ENCODE measurements around the gene ZBTB24. TPM values are rescaled to one million over a fixed set of nuclear protein-coding genes. Genes with fewer than 3 reads are reported as not detected.

The ZBTB24 gene
- total and polyA plus RNA-seq, 2 donors (not counting 3 experiments of a cell fraction or from before 2014, with no cell fraction given) = 1.9 to 6.2 TPM

DNA sequence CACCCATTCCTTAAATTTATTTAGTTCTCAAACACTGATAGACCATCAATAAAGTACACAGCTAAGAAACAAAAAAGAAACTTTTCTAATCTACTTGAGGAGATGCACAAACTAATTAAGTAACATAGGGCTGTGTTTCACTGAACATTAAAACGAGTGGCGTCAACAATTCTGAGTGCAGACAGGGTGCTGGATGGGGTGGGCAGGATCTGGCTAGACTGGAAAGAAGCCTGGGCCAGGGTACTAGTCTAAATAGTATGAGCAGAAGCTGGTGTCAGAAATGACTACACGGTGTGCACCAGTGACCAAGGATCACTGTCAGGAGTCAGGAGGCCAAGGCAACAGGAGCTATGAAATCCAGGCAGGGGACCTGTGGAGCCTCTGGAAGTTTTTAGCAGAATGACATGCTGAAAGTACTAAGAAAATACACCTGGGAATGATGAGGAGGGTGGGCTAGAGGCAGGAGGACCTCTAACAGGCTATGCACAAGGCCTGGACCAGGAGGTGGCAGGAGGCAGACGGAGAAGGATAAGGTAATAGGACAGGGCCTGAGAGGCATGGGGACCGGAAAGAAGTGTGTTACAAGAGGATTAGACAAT is 13.3 kb downstream of the ZBTB24 start:
- ChIA-PET POLR2A (no interaction called here), CTCF (interaction anchor here (0.9 to 1.0 kb wide), 2 partner anchors 12 to 29 kb away, joined by 3 read pairs; partner anchors contain the start of genes PPIL6 and SMPD2)
- H3K4me1 ChIP-seq (ENCODE audit: control insufficient read depth, extremely low read depth, insufficient read depth, low read length) = no peaks in the 10 kb centered on the region
- no peaks in the 10 kb centered on the region for H3K9me1 ChIP-seq (replicated peaks; ENCODE audit: control insufficient read depth, extremely low read depth, insufficient read depth, low read length)
- no peak overlapping the region for H3K4me2 ChIP-seq (ENCODE audit: insufficient read depth, low read length)
- TF ChIP-seq MYC (IDR thresholded peaks at IDR 0.05; ENCODE audit: low read depth, low read length) (no peak), JUN (IDR thresholded peaks at IDR 0.05; ENCODE audit: borderline replicate concordance, insufficient read depth, insufficient read length, low read depth) (no peak), GATA2 (IDR thresholded peaks at IDR 0.05; ENCODE audit: insufficient read depth, insufficient read length, low read depth, low read length) (no peak), POLR2A (IDR thresholded peaks at IDR 0.05; ENCODE audit: low read depth, low read length) (no peak), EZH2 (IDR thresholded peaks at IDR 0.05; ENCODE audit: borderline replicate concordance, low read depth, low read length, severe bottlenecking) (no peak), CTCF (IDR thresholded peaks at IDR 0.05; ENCODE audit: extremely low read depth in 1 of 2, insufficient read depth in 1 of 2, low read depth in 1 of 2, low read length in 2 of 2) (no peak), POLR2AphosphoS5 (IDR thresholded peaks at IDR 0.05; ENCODE audit: insufficient read depth, low read depth, low read length) (no peak), MAX (IDR thresholded peaks at IDR 0.05; ENCODE audit: insufficient read depth, insufficient read length) (no peak), FOS (IDR thresholded peaks at IDR 0.05; ENCODE audit: borderline replicate concordance, insufficient read depth, low read length) (no peak)
- H3K27ac ChIP-seq (ENCODE audit: insufficient read depth, low read depth, low read length) = no peak overlapping the region
- dilution Hi-C loops (cut with MboI; ENCODE audit: extremely low pct_ligation_motif_present, low sequenced_read_pairs) = no loop called here
- no TSS peak for BruUV-seq (replicated peaks)
- no peaks in the 10 kb centered on the region for H3K79me2 ChIP-seq (ENCODE audit: control insufficient read depth, insufficient read depth, low read length)
- H3K4me3 ChIP-seq (replicated peaks in 1 of 3; ENCODE audit: insufficient read depth in 1 of 3, low read depth in 1 of 3, low read length in 3 of 3) = no peak overlapping the region
- no peak overlapping the region for H2AFZ ChIP-seq (ENCODE audit: low read depth, low read length)
- DNase-seq (ENCODE audit: low read depth, low spot score) (no peak), FAIRE-seq (no peak)
- intact Hi-C loops (cut with micrococcal nuclease) = no loop called here
- H3K9ac ChIP-seq (replicated peaks; ENCODE audit: extremely low read depth, insufficient read depth, low read length) = no peak overlapping the region
- H3K9me3 ChIP-seq (replicated peaks; ENCODE audit: control insufficient read depth, insufficient read depth, low read length) = no peaks in the 10 kb centered on the region
- H3K36me3 ChIP-seq (ENCODE audit: control insufficient read depth in 2 of 2, extremely low read depth in 1 of 2, insufficient read depth in 2 of 2, low read length in 2 of 2) = peaks cover 14 to 25% of the 10 kb centered on the region in 2 experiments
- H4K20me1 ChIP-seq (replicated peaks; ENCODE audit: control insufficient read depth, extremely low read depth, insufficient read depth, low read length) = no peaks in the 10 kb centered on the region
- H3K27me3 ChIP-seq (ENCODE audit: control insufficient read depth in 2 of 2, insufficient read depth in 2 of 2, low read length in 2 of 2) = no peaks in the 10 kb centered on the region

Measured in endothelial cell of umbilical vein (primary cell).